GOT3 (cell line): ENCODE measurements around the gene TOB1.
A peak's percentile ranks its signal among the peaks of the same experiment; 100 is the strongest.

Experiments
- DNase-seq: peaks from one replicate; lab custom pipeline; 2025; ENCODE audit warnings: mixed read lengths; lab: John Stamatoyannopoulos, UW

TOB1 gene

GRCh38 chr17:50866261-50866949 lies at the start of gene TOB1:
TOB1 (minus strand) TSS chr17:50866354; CDS start chr17:50864017, 2,337 bp downstream.
- DNase-seq = peak; percentile 87

- DNase-seq = no peak
Observed at GRCh38 chr17:50914505-50915063, 48.4 kb upstream of the TOB1 start.

- no peak for DNase-seq
Observed at GRCh38 chr17:50913120-50913519, 47.0 kb upstream of the TOB1 start.

GRCh38 chr17:50911890-50912289 lies 45.7 kb upstream of the TOB1 start:
- no peak for DNase-seq

GRCh38 chr17:50911450-50911849 lies 45.3 kb upstream of the TOB1 start:
- no peak for DNase-seq

- no peak for DNase-seq
Observed at GRCh38 chr17:50909765-50910605, 43.8 kb upstream of the TOB1 start.

GRCh38 chr17:50908860-50909764 lies 43.0 kb upstream of the TOB1 start:
- no peak for DNase-seq

- no peak for DNase-seq
Observed at GRCh38 chr17:50908140-50908859, 42.1 kb upstream of the TOB1 start.

GRCh38 chr17:50906443-50906842 lies 40.3 kb upstream of the TOB1 start:
- no peak for DNase-seq

GRCh38 chr17:50905460-50905803 lies 39.3 kb upstream of the TOB1 start:
- no peak for DNase-seq

GRCh38 chr17:50904518-50905459 lies 38.6 kb upstream of the TOB1 start:
- DNase-seq = no peak

GRCh38 chr17:50903604-50904517 lies 37.7 kb upstream of the TOB1 start:
- no peak for DNase-seq

GRCh38 chr17:50902372-50903353 lies 36.5 kb upstream of the TOB1 start:
- no peak for DNase-seq

GRCh38 chr17:50900383-50900892 lies 34.3 kb upstream of the TOB1 start:
- no peak for DNase-seq

- DNase-seq = no peak
Observed at GRCh38 chr17:50899559-50900319, 33.6 kb upstream of the TOB1 start.

GRCh38 chr17:50899005-50899460 lies 32.9 kb upstream of the TOB1 start:
- DNase-seq = no peak
